ENCODE measurements around the gene GRK5.

The GRK5 gene

DNA sequence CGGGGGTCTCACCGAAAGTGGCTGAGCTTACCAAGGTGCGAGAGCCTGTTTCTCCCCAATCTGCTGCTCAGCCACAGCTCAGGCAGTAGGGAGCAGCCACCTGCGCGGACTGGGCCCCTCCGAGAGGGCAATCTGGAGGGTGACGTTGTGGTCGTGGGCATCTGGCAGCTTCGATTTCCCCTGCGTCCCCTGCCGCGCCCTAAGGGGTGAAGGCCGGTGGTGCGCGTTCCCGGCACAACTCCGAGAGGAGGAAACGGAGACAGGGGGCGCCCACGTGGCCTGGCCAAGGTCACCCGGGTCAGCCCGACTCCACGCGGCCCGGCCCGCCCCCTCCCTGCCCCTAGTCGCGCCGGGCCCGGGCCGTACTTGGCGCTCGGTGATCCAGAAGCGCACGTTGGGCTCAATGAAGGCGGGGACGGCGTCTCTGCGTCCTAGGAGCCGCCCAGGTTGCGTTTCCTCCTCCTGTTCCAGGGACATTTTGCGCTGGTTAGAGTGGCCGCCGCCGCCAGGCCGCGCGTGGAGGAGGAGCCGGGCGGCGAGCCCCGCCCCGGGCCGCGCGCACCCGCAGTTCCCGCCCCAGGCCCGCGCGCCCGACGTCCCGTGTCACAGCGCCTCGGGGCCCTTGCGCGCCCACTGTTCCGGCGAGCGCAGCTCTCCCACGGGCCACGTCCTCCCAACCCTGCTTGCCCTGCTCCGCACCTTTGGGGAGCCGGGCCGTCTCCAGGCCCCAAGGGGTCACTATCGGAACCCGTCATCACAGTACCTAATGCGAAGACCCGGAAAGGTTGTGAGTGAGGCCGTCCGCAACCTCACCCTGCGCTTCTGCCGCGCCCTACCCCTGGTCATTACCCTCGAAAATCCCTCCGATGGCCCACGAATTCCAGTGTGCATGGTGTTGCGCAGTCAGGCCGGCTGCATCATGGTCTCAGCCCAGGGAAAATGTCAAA, 41.9 kb upstream of the GRK5 start, which contains the start of gene SFXN4:
Gene SFXN4 (minus strand): TSS at position 544 of the 947 bp plus-strand sequence. CDS start 67 bp downstream, at position 477.
- Histone ChIP-seq H3K4me3 (ENCODE audit: low read length) (peak within 1 kb of the TSS; percentile 99), H3K27ac (ENCODE audit: low read length) (peak within 1 kb of the TSS; percentile 59), H2AFZ (ENCODE audit: low read depth, low read length) (peak within 1 kb of the TSS; percentile 92), H3K9ac (ENCODE audit: low read length) (peak within 1 kb of the TSS; percentile 81), H3K79me2 (ENCODE audit: low read length) (peaks cover 13% of the 10 kb centered on the region), H3K36me3 (replicated peaks; ENCODE audit: low read depth, low read length) (peaks cover 9% of the 10 kb centered on the region), H3K4me2 (ENCODE audit: low read length) (peak within 1 kb of the TSS; percentile 95), H4K20me1 (ENCODE audit: insufficient read depth, low read length) (no peaks in the 10 kb centered on the region), H3K9me3 (ENCODE audit: insufficient read depth, low read length) (no peaks in the 10 kb centered on the region), H3K27me3 (ENCODE audit: low read depth, low read length) (no peaks in the 10 kb centered on the region), H3K4me1 (ENCODE audit: low read length) (peaks cover 12% of the 10 kb centered on the region)
- TF ChIP-seq, protein P1, sequence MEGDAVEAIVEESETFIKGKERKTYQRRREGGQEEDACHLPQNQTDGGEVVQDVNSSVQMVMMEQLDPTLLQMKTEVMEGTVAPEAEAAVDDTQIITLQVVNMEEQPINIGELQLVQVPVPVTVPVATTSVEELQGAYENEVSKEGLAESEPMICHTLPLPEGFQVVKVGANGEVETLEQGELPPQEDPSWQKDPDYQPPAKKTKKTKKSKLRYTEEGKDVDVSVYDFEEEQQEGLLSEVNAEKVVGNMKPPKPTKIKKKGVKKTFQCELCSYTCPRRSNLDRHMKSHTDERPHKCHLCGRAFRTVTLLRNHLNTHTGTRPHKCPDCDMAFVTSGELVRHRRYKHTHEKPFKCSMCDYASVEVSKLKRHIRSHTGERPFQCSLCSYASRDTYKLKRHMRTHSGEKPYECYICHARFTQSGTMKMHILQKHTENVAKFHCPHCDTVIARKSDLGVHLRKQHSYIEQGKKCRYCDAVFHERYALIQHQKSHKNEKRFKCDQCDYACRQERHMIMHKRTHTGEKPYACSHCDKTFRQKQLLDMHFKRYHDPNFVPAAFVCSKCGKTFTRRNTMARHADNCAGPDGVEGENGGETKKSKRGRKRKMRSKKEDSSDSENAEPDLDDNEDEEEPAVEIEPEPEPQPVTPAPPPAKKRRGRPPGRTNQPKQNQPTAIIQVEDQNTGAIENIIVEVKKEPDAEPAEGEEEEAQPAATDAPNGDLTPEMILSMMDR (IDR thresholded peaks at IDR 0.05; ENCODE audit: low read depth, low read length), result no peak
- TF ChIP-seq EZH2phosphoT487 (IDR thresholded peaks at IDR 0.05; ENCODE audit: low read depth), result no peak

DNA sequence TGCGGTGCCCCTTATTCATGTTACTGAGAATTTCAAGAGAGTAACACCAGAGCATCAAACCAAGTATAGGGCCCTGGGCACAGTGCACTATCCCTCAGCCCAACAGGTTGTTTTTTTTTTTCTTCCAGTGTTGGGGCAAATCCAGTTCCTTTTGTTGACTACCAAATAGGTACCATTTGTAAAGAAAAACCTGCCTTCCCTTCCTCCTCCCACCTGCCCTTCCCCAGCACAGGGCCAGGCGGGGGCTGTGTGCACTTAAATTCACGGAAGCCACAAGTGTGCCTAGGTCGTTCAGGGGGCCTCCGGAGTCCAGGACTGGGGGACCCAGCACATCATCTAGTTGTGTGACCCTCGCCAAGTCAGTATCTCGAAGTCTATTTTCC, 41.3 kb upstream of the GRK5 start:
- TF ChIP-seq EZH2phosphoT487 (IDR thresholded peaks at IDR 0.05; ENCODE audit: low read depth), result no peak
- TF ChIP-seq, protein P1 (IDR thresholded peaks at IDR 0.05; ENCODE audit: low read depth, low read length), result no peak
- H3K27me3 ChIP-seq (ENCODE audit: low read depth, low read length), result no peaks in the 10 kb centered on the region
- H3K4me3 ChIP-seq (ENCODE audit: low read length), result peak overlapping the region; percentile 99
- H3K4me1 ChIP-seq (ENCODE audit: low read length), result peaks cover 12% of the 10 kb centered on the region
- H4K20me1 ChIP-seq (ENCODE audit: insufficient read depth, low read length), result no peaks in the 10 kb centered on the region
- peak overlapping the region; percentile 95 for H3K4me2 ChIP-seq (ENCODE audit: low read length)
- H3K9me3 ChIP-seq (ENCODE audit: insufficient read depth, low read length), result no peaks in the 10 kb centered on the region
- H3K36me3 ChIP-seq (replicated peaks; ENCODE audit: low read depth, low read length), result peaks cover 9% of the 10 kb centered on the region
- H3K27ac ChIP-seq (ENCODE audit: low read length), result peak overlapping the region; percentile 45
- peaks cover 13% of the 10 kb centered on the region for H3K79me2 ChIP-seq (ENCODE audit: low read length)
- peak overlapping the region; percentile 81 for H3K9ac ChIP-seq (ENCODE audit: low read length)
- peak overlapping the region; percentile 75 for H2AFZ ChIP-seq (ENCODE audit: low read depth, low read length)

DNA sequence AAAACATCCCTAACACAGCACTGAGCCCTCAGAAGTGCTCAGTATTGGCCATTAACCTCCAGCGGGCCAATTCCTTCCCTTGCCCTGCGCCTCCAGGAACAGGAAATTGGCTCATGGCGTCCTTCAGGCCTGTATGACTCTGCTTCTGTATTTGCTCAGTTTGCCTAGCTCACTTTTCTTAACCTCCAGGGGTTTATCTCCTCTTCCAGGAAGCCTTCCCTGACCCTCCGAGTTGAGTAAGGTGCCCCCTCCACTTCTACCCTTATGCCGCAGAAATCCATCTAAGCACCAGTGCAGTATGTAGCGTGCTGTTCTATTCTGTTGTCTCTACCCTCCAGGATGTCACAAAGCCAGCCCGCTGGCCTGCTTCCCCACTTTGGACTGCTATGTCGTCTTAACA, 40.8 kb upstream of the GRK5 start:
- peaks cover 12% of the 10 kb centered on the region for H3K4me1 ChIP-seq (ENCODE audit: low read length)
- H3K4me2 ChIP-seq (ENCODE audit: low read length), result no peak overlapping the region
- H3K79me2 ChIP-seq (ENCODE audit: low read length), result peaks cover 13% of the 10 kb centered on the region
- no peak overlapping the region for H3K9ac ChIP-seq (ENCODE audit: low read length)
- H3K27me3 ChIP-seq (ENCODE audit: low read depth, low read length), result no peaks in the 10 kb centered on the region
- TF ChIP-seq EZH2phosphoT487 (IDR thresholded peaks at IDR 0.05; ENCODE audit: low read depth), result no peak
- TF ChIP-seq, protein P1 (IDR thresholded peaks at IDR 0.05; ENCODE audit: low read depth, low read length), result no peak
- no peak overlapping the region for H3K4me3 ChIP-seq (ENCODE audit: low read length)
- H3K27ac ChIP-seq (ENCODE audit: low read length), result no peak overlapping the region
- H3K9me3 ChIP-seq (ENCODE audit: insufficient read depth, low read length), result no peaks in the 10 kb centered on the region
- no peaks in the 10 kb centered on the region for H4K20me1 ChIP-seq (ENCODE audit: insufficient read depth, low read length)
- H3K36me3 ChIP-seq (replicated peaks; ENCODE audit: low read depth, low read length), result peaks cover 13% of the 10 kb centered on the region
- no peak overlapping the region for H2AFZ ChIP-seq (ENCODE audit: low read depth, low read length)

DNA sequence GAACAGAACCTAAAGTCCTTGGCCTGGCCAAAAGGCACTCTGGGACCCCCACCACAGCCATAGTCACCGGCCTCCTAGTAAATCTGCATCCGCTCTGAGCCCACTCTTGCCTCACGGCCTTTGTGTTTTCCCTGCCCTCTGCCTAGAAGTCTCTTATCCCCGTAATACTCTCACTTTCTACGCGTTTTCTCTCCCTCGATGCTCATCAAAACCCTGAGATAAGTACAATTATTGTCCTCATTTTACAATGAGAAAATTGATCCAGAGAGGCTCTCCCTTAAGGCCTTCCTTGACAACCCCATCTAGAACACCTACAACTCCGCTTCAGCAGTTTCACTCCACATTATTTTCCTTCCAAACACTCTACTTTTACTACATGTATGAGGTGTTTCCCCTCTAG, 40.3 kb upstream of the GRK5 start:
- no peak overlapping the region for H3K9ac ChIP-seq (ENCODE audit: low read length)
- peaks cover 12% of the 10 kb centered on the region for H3K4me1 ChIP-seq (ENCODE audit: low read length)
- H3K4me3 ChIP-seq (ENCODE audit: low read length), result no peak overlapping the region
- H3K27ac ChIP-seq (ENCODE audit: low read length), result no peak overlapping the region
- peaks cover 13% of the 10 kb centered on the region for H3K79me2 ChIP-seq (ENCODE audit: low read length)
- H3K27me3 ChIP-seq (ENCODE audit: low read depth, low read length), result no peaks in the 10 kb centered on the region
- H2AFZ ChIP-seq (ENCODE audit: low read depth, low read length), result no peak overlapping the region
- H3K4me2 ChIP-seq (ENCODE audit: low read length), result no peak overlapping the region
- H3K36me3 ChIP-seq (replicated peaks; ENCODE audit: low read depth, low read length), result peaks cover 15% of the 10 kb centered on the region
- TF ChIP-seq, protein P1 (IDR thresholded peaks at IDR 0.05; ENCODE audit: low read depth, low read length), result no peak
- no peak for TF ChIP-seq EZH2phosphoT487 (IDR thresholded peaks at IDR 0.05; ENCODE audit: low read depth)
- H4K20me1 ChIP-seq (ENCODE audit: insufficient read depth, low read length), result no peaks in the 10 kb centered on the region
- H3K9me3 ChIP-seq (ENCODE audit: insufficient read depth, low read length), result no peaks in the 10 kb centered on the region

All from OCI-LY3 (cell line).